PC-3 (cell line): ENCODE results near the gene BCAT1. TPM values are rescaled to one million over a fixed set of nuclear protein-coding genes. Genes with fewer than 3 reads are reported as not detected.
"Not testable (repeated sequence)": the region's sequence is repeated elsewhere in the genome, so short reads cannot be mapped to it uniquely, and the experiment has no call there.

Source experiments
- ATAC-seq: fragments of 200-7000 bp; cut with Tn5 transposase; 2 replicates; pipeline ENCODE4 v1.9.1; 2020; ENCODE audit warnings: mild to moderate bottlenecking, moderate library complexity
- BruUV-seq: library from RNA; stranded (reverse); fragments of 400-500 nt; replicated peaks from 2 replicates; lab custom pipeline; 2021; lab: Mats Ljungman, UMichigan
- CTCF ChIA-PET: fragments of 300-600 bp; sonication (Branson Sonifier 250); formaldehyde crosslinking; loops from one replicate; lab custom pipeline; 2022; ENCODE audit warnings: antibody characterized with exemption; lab: Charles Lee
- POLR2A ChIA-PET: fragments of 300-600 bp; sonication (Branson Sonifier 250); formaldehyde crosslinking; loops from one replicate; lab custom pipeline; 2022; ENCODE audit warnings: antibody characterized with exemption; ENCODE audit not compliant: unreplicated experiment; lab: Charles Lee
- DNase-seq: peaks from one replicate; pipeline ENCODE4 v3.0.0-alpha.2; 2015
- H2AFZ ChIP-seq: fragments of 300-600 bp; sonication (generic); 2 replicates; pipeline ENCODE4 v1.6.0; 2016; ENCODE audit warnings: antibody characterized with exemption, low read length
- H3F3A ChIP-seq: fragments of 300-600 bp; sonication (generic); one replicate; pipeline ENCODE4 v1.6.0; 2017; ENCODE audit warnings: antibody characterized with exemption, low read length, control low read depth, mild to moderate bottlenecking; ENCODE audit not compliant: unreplicated experiment
- H3K27ac ChIP-seq: fragments of 300-600 bp; sonication (generic); 2 replicates; pipeline ENCODE4 v1.5.1; 2016; ENCODE audit warnings: mild to moderate bottlenecking, low read length
- H3K27me3 ChIP-seq: fragments of 300-600 bp; sonication (generic); 2 replicates; pipeline ENCODE4 v1.6.1; 2016; ENCODE audit warnings: low read length, mixed read lengths
- H3K36me3 ChIP-seq: fragments of 300-600 bp; sonication (generic); 2 replicates; pipeline ENCODE4 v1.6.1; 2016; ENCODE audit warnings: low read depth, mixed run types, low read length, mixed read lengths
- H3K4me1 ChIP-seq: fragments of 300-600 bp; sonication (generic); 2 replicates; pipeline ENCODE4 v1.5.1; 2016; ENCODE audit warnings: low read length; ENCODE audit not compliant: insufficient read depth
- H3K4me2 ChIP-seq: fragments of 300-600 bp; sonication (generic); 2 replicates; pipeline ENCODE4 v1.6.0; 2016; ENCODE audit warnings: low read length
- H3K4me3 ChIP-seq: fragments of 300-600 bp; sonication (generic); 2 replicates; pipeline ENCODE4 v1.5.1; 2016; ENCODE audit warnings: mild to moderate bottlenecking, low read length, mixed read lengths
- H3K79me2 ChIP-seq: fragments of 300-600 bp; sonication (generic); 2 replicates; pipeline ENCODE4 v1.6.1; 2017; ENCODE audit warnings: low read length, mixed read lengths
- H3K9ac ChIP-seq: fragments of 300-600 bp; sonication (generic); 2 replicates; pipeline ENCODE4 v1.6.0; 2016; ENCODE audit warnings: mild to moderate bottlenecking, low read length
- H3K9me2 ChIP-seq: fragments of 300-600 bp; sonication (generic); replicated peaks from 2 replicates; pipeline ENCODE4 v1.6.1; 2016; ENCODE audit warnings: mixed run types, low read length, mixed read lengths
- H3K9me3 ChIP-seq: fragments of 300-600 bp; sonication (generic); 2 replicates; pipeline ENCODE4 v1.6.1; 2016; ENCODE audit warnings: low read length, mixed read lengths
- H4K20me1 ChIP-seq: fragments of 300-600 bp; sonication (generic); 2 replicates; pipeline ENCODE4 v1.6.1; 2016; ENCODE audit warnings: low read length, mixed read lengths
- EZH2 ChIP-seq: fragments of 300-600 bp; sonication (generic); IDR thresholded peaks from one replicate; pipeline ENCODE4 v1.6.1; 2017; ENCODE audit warnings: antibody characterized with exemption, mild to moderate bottlenecking, low read length; ENCODE audit not compliant: unreplicated experiment
- EZH2phosphoT487 ChIP-seq: fragments of 300-600 bp; sonication (generic); IDR thresholded peaks from 2 replicates; pipeline ENCODE4 v1.6.1; 2018; ENCODE audit warnings: mild to moderate bottlenecking, antibody characterized with exemption, low read length, borderline replicate concordance
- intact Hi-C: fragments of 100-400 bp; cut with micrococcal nuclease; formaldehyde crosslinking; loops from 2 replicates; pipeline ENCODE4 v1.9.0; 2023
- total RNA-seq: library from RNA; depleted of rRNA; stranded (reverse); fragments of >200 nt; gene quantifications from 2 replicates; pipeline ENCODE4 v1.2.3, GENCODE V29; 2014
- TF ChIP-seq, protein P1 (sequence below): fragments of 300-600 bp; sonication (generic); conservative IDR thresholded peaks from 2 replicates; pipeline ENCODE4 v1.5.1; 2017; ENCODE audit warnings: antibody characterized with exemption, low read depth, mild to moderate bottlenecking, low read length

The BCAT1 gene
- total RNA-seq, 1 experiment from 2014 or later = not detected

DNA sequence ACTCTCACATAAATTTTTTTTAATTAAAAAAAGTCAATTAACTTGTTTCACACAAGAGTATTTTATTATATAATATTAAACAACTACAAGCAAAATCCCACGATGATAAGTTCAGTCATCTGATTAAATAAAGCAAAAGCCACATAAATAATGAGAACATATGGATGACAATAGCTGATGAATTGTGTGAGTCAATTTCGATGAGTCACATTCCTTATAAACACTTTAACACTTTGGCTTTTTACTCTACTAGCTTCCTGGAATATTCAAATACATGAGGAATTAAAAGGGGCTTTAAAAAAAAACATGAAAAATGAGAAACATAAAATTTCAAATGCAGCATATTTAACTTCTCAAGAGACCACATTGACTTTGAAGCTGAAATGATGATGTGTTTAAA is 95.3 kb downstream of the BCAT1 start:
- Histone ChIP-seq H3K9me2 (no peaks in the 10 kb centered on the region), H3K4me2 (no peak overlapping the region), H3K9me3 (no peaks in the 10 kb centered on the region), H3K9ac (no peak overlapping the region), H3F3A (no peaks in the 10 kb centered on the region), H3K79me2 (no peaks in the 10 kb centered on the region), H3K27me3 (no peaks in the 10 kb centered on the region), H3K4me3 (no peak overlapping the region), H3K27ac (no peak overlapping the region), H3K36me3 (no peaks in the 10 kb centered on the region; the same call in 1 of the 2 replicates), H2AFZ (no peak overlapping the region), H3K4me1 (no peaks in the 10 kb centered on the region), H4K20me1 (no peaks in the 10 kb centered on the region)
- ATAC-seq (no peak), DNase-seq (no peak)
- no TSS peak for BruUV-seq
- intact Hi-C loops = no loop called here
- ChIA-PET CTCF (no interaction called here), POLR2A (no interaction called here)
- TF ChIP-seq EZH2phosphoT487 = no peak
- TF ChIP-seq, protein P1, sequence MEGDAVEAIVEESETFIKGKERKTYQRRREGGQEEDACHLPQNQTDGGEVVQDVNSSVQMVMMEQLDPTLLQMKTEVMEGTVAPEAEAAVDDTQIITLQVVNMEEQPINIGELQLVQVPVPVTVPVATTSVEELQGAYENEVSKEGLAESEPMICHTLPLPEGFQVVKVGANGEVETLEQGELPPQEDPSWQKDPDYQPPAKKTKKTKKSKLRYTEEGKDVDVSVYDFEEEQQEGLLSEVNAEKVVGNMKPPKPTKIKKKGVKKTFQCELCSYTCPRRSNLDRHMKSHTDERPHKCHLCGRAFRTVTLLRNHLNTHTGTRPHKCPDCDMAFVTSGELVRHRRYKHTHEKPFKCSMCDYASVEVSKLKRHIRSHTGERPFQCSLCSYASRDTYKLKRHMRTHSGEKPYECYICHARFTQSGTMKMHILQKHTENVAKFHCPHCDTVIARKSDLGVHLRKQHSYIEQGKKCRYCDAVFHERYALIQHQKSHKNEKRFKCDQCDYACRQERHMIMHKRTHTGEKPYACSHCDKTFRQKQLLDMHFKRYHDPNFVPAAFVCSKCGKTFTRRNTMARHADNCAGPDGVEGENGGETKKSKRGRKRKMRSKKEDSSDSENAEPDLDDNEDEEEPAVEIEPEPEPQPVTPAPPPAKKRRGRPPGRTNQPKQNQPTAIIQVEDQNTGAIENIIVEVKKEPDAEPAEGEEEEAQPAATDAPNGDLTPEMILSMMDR = no peak
- no peak for TF ChIP-seq EZH2

DNA sequence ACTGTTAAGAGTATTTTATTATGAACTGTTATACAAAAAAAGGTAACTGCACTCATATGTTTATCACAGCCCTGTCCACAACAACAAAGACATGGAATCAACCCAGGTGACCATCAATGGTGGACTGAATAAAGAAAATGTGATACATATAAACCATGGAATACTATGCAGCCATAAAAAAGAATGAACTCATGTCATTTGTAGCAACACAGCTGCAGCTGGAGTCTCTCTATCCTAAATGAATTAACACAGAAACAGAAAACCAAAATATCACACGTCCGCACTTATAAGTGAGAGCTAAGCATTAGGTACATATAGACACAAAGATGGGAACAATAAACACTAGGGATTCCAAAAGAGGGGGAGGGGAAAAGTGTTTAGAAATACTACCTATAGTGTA is 95.8 kb downstream of the BCAT1 start:
- CTCF ChIA-PET = no interaction called here
- no peak overlapping the region for H3K4me2 ChIP-seq
- DNase-seq (no peak), ATAC-seq (no peak)
- no peak overlapping the region for H3K4me3 ChIP-seq
- H3K9me2 ChIP-seq = no peaks in the 10 kb centered on the region
- no peaks in the 10 kb centered on the region for H3K79me2 ChIP-seq
- TF ChIP-seq EZH2 = no peak
- TF ChIP-seq, protein P1 = no peak
- TF ChIP-seq EZH2phosphoT487 = no peak
- H3F3A ChIP-seq = no peaks in the 10 kb centered on the region
- H3K9ac ChIP-seq = no peak overlapping the region
- no peak overlapping the region for H3K27ac ChIP-seq
- no peaks in the 10 kb centered on the region; the same call in 1 of the 2 replicates for H3K36me3 ChIP-seq
- H3K4me1 ChIP-seq = no peaks in the 10 kb centered on the region
- intact Hi-C loops = no loop called here
- H4K20me1 ChIP-seq = no peaks in the 10 kb centered on the region
- no peak overlapping the region for H2AFZ ChIP-seq
- BruUV-seq = no TSS peak
- H3K27me3 ChIP-seq = no peaks in the 10 kb centered on the region
- POLR2A ChIA-PET = no interaction called here
- no peaks in the 10 kb centered on the region for H3K9me3 ChIP-seq

DNA sequence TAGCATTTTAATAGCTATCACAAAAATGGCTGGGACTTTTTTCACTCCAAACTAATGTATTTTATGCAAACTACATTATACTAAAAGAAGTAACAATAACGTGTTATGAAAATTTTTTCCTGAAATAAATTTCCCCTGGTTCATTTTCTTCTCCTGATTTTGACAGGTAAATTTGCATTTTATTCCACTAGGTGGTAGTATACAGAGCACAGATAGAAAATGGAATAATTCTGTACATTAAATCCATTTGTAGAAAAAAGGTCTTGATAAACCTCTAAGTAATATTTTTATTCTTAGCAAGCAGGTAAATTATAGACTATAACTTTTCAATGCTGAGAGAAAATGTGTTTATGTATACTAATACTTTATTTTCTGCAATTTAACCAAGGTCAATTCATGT is 96.5 kb downstream of the BCAT1 start:
- Histone ChIP-seq H3K27ac (no peak overlapping the region), H3K27me3 (no peaks in the 10 kb centered on the region), H3K4me2 (no peak overlapping the region), H3K9me2 (no peaks in the 10 kb centered on the region), H3K79me2 (no peaks in the 10 kb centered on the region), H4K20me1 (no peaks in the 10 kb centered on the region), H3K36me3 (no peaks in the 10 kb centered on the region; the same call in 1 of the 2 replicates), H3K9ac (no peak overlapping the region), H2AFZ (no peak overlapping the region), H3K4me3 (no peak overlapping the region), H3F3A (no peaks in the 10 kb centered on the region), H3K4me1 (no peaks in the 10 kb centered on the region), H3K9me3 (no peaks in the 10 kb centered on the region)
- no peak for ATAC-seq
- TF ChIP-seq, protein P1 = peak; percentile 44
- TF ChIP-seq EZH2 = no peak
- intact Hi-C loops = no loop called here
- DNase-seq = peak; percentile 9
- BruUV-seq = no TSS peak
- CTCF ChIA-PET = no interaction called here
- POLR2A ChIA-PET = no interaction called here

DNA sequence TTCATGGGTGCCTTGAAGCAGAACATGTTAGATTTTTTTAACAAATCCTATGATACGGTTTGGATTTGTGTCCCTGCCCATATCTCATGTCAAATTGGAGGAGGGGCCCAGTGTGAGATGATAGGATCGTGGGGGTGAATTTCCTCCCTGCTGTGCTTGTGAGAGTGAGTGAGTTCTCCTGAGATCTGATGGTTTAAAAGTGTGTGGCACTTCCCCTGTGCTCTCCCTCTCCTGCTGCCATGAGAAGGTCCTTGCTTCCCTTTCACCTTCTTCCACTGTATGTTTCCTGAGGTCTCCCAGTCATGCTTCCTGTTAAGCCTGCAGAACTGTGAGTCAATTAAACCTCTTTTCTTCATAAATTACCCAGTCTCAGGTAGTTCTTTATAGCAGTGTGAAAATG is 97.0 kb downstream of the BCAT1 start:
- H3K9me3 ChIP-seq, H3K9me2 ChIP-seq, H3K27me3 ChIP-seq, H3K4me2 ChIP-seq, CTCF ChIA-PET, H3K4me1 ChIP-seq, H3K27ac ChIP-seq, H3K9ac ChIP-seq, DNase-seq, H4K20me1 ChIP-seq, BruUV-seq, H3F3A ChIP-seq, H3K36me3 ChIP-seq, ATAC-seq, intact Hi-C loops, POLR2A ChIA-PET, H2AFZ ChIP-seq, H3K4me3 ChIP-seq, H3K79me2 ChIP-seq: not testable (repeated sequence)
